BJ (cell line): ENCODE results near the gene PDE4D. TPM values are rescaled to one million over a fixed set of nuclear protein-coding genes. Genes with fewer than 3 reads are reported as not detected.

ENCODE experiments used
- CTCF ChIA-PET: fragments of 350-600 bp; formaldehyde crosslinking; extraction: SDS; loops from one replicate; lab custom pipeline; 2021; ENCODE audit warnings: antibody characterized with exemption, inconsistent platforms; lab: Yijun Ruan, JAX
- POLR2A ChIA-PET: fragments of 300-600 bp; sonication (Branson Sonifier 250); formaldehyde crosslinking; extraction: SDS; loops from one replicate; lab custom pipeline; 2021; ENCODE audit warnings: antibody characterized with exemption; lab: Charles Lee
- DNase-seq: peaks from one replicate; pipeline ENCODE4 v3.0.0-alpha.2; 2011; ENCODE audit warnings: low read depth
- H3K27me3 ChIP-seq: 2 replicates; pipeline ENCODE4 v1.6.0; 2011; ENCODE audit warnings: low read length; ENCODE audit not compliant: control insufficient read depth, insufficient read depth
- H3K36me3 ChIP-seq: 2 replicates; pipeline ENCODE4 v1.5.1; 2011; ENCODE audit warnings: low read length; ENCODE audit not compliant: control insufficient read depth, insufficient read depth
- H3K4me3 ChIP-seq: 2 replicates; pipeline ENCODE4 v1.5.1; 2011; ENCODE audit warnings: low read depth, mild to moderate bottlenecking, control low read depth, low read length
- polyA plus RNA-seq: library from polyadenylated mRNA; depleted of rRNA; stranded (reverse); fragments of >200 nt; gene quantifications from 2 replicates; pipeline ENCODE4 v1.2.3, GENCODE V29; 2011
- TF ChIP-seq, protein P1 (sequence below): IDR thresholded peaks from 2 replicates; pipeline ENCODE4 v1.5.1; 2011; ENCODE audit warnings: low read depth, mild to moderate bottlenecking, control low read depth, inconsistent platforms, low read length, moderate library complexity; ENCODE audit not compliant: insufficient read depth

PDE4D gene
- polyA plus RNA-seq, 1 experiment = 2.8 TPM

DNA sequence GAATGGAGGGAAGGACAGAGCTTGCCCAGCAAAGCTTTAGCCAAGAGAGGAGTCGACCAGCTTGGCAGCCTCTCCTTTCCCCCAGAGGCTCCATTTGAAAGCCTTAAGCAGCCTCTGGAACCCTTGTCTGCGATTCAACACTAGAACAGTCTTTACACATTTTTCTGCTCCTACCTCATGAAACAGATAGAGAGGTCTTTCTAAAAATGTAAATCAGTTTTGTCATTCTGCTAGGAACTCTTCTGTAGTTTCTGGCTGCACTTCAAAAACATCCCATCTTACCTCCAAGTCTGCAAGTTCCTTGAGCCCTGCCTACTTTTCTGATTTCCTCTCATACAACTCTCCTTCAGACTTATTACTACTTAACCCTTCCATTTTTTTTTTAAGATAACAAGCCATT lies 70.1 kb downstream of the PDE4D start:
- no peaks in the 10 kb centered on the region for H3K36me3 ChIP-seq
- CTCF ChIA-PET = interaction anchor here (0.8 to 1.7 kb wide), 5 partner anchors 9 to 464 kb away, joined by 3 to 6 read pairs (median 5); no protein-coding TSS in a partner anchor
- POLR2A ChIA-PET = no interaction called here
- H3K4me3 ChIP-seq = no peak overlapping the region
- DNase-seq = no peak
- TF ChIP-seq, protein P1, sequence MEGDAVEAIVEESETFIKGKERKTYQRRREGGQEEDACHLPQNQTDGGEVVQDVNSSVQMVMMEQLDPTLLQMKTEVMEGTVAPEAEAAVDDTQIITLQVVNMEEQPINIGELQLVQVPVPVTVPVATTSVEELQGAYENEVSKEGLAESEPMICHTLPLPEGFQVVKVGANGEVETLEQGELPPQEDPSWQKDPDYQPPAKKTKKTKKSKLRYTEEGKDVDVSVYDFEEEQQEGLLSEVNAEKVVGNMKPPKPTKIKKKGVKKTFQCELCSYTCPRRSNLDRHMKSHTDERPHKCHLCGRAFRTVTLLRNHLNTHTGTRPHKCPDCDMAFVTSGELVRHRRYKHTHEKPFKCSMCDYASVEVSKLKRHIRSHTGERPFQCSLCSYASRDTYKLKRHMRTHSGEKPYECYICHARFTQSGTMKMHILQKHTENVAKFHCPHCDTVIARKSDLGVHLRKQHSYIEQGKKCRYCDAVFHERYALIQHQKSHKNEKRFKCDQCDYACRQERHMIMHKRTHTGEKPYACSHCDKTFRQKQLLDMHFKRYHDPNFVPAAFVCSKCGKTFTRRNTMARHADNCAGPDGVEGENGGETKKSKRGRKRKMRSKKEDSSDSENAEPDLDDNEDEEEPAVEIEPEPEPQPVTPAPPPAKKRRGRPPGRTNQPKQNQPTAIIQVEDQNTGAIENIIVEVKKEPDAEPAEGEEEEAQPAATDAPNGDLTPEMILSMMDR = no peak
- peaks cover 11% of the 10 kb centered on the region for H3K27me3 ChIP-seq

DNA sequence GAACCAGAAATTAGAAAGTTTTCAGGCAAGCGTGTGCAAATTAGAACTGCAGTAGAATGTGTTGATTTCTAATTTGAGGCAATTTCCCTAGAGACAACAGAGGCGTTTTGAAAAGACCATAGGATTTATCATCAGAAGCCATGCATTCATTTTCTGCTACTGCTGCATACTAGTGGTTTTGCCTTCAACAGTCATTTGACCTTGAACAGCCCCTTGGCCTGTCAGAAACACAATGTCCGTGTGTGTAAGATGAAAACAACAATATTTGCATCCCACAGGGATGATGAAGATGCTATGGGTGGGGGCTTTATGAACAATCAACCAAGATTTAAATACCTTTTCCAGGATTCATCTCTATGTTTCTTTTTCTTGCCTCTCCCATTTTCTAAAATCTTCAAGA lies 73.7 kb downstream of the PDE4D start:
- TF ChIP-seq, protein P1 = no peak
- Histone ChIP-seq H3K36me3 (no peaks in the 10 kb centered on the region), H3K4me3 (no peak overlapping the region), H3K27me3 (peaks cover 15% of the 10 kb centered on the region)
- CTCF ChIA-PET = interaction anchor here (0.6 to 2.1 kb wide), 4 partner anchors 9 to 467 kb away, joined by 3 to 8 read pairs (median 3); no protein-coding TSS in a partner anchor
- POLR2A ChIA-PET = no interaction called here
- no peak for DNase-seq

DNA sequence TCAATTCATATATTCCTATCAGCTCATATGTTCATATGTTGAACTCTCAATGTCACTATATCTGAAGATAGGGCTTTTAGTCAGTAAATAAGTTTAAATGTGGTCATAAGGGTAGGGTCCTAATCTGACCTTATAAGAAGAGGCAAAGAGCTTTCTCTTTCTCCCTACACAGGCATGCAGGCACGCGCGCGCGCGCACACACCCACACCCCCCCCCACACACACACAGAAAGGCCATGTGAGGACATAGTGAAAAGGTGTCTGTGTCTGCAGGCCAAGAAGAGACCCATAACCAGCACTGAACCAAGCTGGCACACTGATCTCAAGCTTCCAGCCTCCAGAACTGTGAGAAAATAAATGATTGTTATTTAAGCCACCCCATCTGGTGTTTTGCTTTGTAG lies 76.0 kb downstream of the PDE4D start:
- TF ChIP-seq, protein P1 = no peak

GRCh38 chr5:59816654-59817300 lies 76.7 kb downstream of the PDE4D start:
- POLR2A ChIA-PET = no interaction called here
- Histone ChIP-seq H3K36me3 (no peaks in the 10 kb centered on the region), H3K4me3 (no peak overlapping the region), H3K27me3 (peaks cover 12% of the 10 kb centered on the region)
- CTCF ChIA-PET = interaction anchor here (0.6 to 1.6 kb wide), 3 partner anchors 7 to 737 kb away, joined by 3 to 8 read pairs (median 5); no protein-coding TSS in a partner anchor
- DNase-seq = no peak
- TF ChIP-seq, protein P1 = no peak

More for the DNA sequence above, 76.0 kb downstream of the PDE4D start:
- no peak overlapping the region for H3K4me3 ChIP-seq
- DNase-seq = no peak
- POLR2A ChIA-PET = no interaction called here
- H3K36me3 ChIP-seq = no peaks in the 10 kb centered on the region
- H3K27me3 ChIP-seq = peaks cover 8% of the 10 kb centered on the region
- CTCF ChIA-PET = interaction anchor here (0.6 to 1.6 kb wide), 4 partner anchors 8 to 737 kb away, joined by 3 to 8 read pairs (median 6); no protein-coding TSS in a partner anchor

DNA sequence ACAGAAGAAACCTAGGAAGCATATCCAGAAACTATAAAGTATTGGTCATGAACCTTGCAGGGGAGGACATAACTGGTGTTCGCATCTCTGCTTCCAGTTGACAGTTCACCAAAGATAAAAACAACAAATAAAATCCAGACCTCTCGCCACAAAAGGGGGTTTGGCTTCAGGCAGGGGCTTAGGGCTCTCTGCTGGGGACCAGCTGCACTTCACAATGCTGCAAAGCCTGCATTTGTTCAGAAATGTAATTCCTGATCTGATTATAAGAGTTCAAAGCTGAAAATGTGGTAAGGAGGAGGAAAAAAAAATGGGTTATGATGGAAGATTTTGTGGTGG lies 79.0 kb downstream of the PDE4D start:
- CTCF ChIA-PET = interaction anchor here (0.6 to 3.3 kb wide), 14 partner anchors 8 to 471 kb away, joined by 3 to 30 read pairs (median 4); no protein-coding TSS in a partner anchor
- POLR2A ChIA-PET = no interaction called here
- DNase-seq = no peak
- H3K36me3 ChIP-seq = no peaks in the 10 kb centered on the region
- TF ChIP-seq, protein P1 = no peak
- peaks cover 21% of the 10 kb centered on the region for H3K27me3 ChIP-seq
- no peak overlapping the region for H3K4me3 ChIP-seq
